HG02938 (cell line): ENCODE data around the gene TM9SF1.

ENCODE experiments used
- ATAC-seq: cut with Tn5 transposase; IDR thresholded peaks from one replicate; pipeline ENCODE4 v1.9.1; 2021; ENCODE audit warnings: mild to moderate bottlenecking, moderate library complexity; ENCODE audit not compliant: unreplicated experiment

The TM9SF1 gene

DNA sequence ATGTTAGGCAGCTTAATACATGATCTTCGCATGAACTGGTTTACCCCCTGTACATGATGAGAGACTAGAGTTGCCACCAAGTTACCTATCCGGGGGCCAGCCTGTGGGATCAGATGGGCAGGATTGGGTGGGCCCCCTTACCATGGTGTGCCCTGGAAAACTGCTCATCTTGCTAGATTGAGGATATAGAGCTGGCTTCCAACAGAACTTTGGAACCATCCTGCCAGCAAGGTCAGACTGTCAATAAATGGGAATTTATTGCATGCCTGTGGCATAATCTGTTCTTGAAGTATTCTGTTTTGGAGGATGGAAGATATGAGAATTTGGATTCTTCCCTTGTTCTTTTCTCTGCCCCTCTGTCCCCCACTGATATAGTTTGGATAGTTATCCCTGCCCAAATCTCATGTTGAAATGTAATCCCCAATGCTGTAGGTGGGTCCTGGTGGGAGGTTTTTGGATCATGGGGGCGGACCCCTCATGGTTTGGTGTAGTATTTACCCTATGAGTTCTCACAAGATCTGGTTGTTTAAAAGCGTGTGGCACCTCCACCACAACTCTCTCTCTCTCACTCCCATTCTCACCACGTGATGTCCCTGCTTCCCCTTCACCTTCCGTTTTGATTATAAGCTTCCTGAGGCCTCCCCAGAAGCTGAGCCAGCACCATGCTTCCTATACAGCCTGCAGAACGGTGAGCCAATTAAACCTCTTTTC is 3.7 kb upstream of the TM9SF1 start:
- no peak for ATAC-seq

DNA sequence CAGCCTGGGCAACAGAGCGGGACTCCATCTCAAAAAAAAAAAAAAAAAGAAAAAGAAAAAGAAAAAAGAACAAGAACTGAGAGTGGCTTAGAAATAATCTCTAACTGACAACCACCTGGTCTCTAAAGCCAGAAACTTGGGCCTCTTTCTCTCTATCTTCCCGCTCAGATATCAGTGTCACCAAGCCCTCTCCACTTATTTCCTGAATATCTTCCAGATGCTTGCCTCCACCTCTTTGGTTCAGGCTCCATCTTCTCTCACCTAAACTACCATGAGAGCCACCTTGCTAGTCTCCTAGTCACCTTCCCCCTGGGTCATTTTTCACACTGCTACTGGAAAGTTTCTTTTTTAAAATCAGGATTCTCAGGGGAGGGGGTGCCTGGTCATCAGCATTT is 1.8 kb upstream of the TM9SF1 start:
- no peak for ATAC-seq

DNA sequence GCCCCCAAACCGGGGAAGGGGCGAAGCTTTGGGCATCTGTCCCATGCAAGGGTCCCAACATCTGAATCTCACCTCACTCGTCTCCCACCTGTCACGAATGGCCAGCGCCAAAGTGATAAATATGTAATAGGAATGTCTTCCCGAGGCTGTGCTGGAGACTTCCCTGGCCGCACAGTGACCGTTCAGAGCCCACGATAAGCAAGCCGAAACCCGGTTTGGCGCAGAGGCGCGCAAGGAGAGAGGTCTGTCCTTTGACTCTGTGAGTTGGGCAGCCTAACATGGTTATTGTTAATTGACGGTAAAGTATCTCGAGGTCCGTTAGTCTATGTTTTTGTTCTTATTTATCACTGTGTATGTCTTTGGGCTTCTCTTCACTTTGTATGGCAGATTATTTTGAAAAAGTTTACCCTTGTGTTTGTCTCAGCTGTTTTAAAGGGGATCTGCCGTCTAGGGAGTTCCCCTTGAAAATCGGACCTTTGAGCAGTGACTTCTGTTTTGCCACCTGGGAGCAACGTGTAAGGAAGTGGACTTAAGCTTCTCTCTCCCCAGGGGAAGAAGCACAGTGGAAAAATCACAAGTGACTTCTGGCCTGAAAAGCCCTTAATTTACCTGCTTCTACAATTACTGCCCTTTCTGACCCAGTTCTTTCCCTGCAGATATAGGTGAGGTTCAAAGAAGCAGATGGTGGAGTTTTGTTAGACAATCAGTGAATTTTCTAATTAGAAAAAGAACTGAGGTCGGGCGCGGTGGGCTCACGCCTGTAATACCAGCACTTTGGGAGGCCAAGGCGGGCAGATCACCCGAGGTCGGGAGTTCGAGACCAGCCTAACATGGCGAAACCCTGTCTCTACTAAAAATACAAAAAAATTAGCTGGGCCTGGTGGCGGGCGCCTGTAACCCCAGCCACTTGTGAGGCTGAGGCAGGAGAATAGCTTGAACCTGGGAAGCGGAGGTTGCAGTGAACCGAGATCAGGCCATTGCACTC is 1.1 kb upstream of the TM9SF1 start:
- ATAC-seq: peak; percentile 29

GRCh38 chr14:24194873-24195185 is 412 bp downstream of the TM9SF1 start:
- ATAC-seq: no peak

DNA sequence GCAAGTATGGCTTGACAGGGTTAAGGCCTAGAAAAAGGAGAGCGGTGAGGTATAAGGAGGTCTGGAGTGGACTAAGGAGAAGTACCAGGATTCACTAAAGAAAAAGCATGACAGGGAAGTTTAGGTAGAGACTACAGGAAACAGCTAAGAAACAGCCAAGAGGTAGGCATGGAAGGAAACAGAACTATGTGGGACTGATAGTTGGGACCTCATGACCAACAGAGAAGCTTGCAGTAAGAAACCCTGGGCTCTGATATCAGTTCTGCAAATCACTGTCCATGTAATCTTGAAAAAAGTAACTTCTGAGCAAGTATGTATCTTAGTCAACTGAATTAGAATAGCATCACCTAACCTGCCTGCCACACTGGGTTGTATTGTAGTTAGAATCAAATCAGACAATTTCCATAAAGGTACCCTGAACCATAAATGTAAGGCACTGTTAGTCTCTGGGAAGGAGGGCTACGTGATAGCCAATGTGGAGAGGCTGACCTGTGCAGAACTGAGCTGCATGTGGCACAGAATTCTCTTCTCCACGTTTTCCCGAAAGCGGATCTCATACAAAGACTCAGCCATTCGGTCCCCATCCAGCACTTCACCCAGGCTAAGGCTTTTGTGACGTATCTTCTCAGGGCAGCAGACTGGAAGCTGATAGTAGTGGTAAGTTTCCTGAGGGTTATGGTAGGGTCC is 912 bp downstream of the TM9SF1 start:
- ATAC-seq: no peak

- no peak for ATAC-seq
These were observed 2.3 kb downstream of the TM9SF1 start for GRCh38 chr14:24192933-24193332.

DNA sequence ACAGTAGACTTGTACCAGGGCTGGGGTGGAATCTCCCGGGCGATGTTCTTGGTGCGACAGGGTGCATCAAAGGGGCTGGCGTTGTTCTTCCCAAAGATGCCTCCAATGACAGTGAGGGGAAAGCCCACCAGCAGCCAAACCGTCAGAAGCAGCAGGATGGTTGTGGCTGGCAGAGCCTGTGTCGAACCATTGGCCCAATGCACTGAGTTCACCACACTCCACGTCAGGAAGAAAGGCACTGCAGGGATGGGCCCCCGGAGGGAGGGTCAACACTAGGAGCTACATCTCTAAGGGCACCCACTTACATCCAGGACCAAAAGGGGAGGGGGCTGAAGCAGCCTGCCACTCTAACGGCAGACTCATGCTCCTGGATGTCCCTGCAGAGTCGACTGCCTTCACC is 4.8 kb downstream of the TM9SF1 start:
- no peak for ATAC-seq

DNA sequence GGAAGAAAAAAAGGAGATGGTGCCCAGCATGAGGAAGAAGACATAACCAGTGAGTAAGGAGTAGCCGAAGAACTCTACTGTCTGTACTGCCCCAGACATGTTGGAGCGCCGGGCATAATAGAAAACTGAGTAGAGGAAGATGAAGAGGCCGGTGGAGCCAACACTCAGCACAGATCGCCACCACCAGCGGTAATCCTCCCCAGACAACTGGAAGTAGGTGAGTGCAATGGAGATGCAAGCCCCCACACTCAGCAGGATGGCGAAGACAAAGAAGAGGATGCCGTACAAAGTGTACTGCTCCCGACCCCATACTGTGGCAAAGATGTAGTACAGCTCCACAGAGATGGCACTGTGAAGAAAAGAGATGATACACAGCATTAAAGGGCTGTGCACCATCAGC is 5.8 kb downstream of the TM9SF1 start:
- no peak for ATAC-seq

DNA sequence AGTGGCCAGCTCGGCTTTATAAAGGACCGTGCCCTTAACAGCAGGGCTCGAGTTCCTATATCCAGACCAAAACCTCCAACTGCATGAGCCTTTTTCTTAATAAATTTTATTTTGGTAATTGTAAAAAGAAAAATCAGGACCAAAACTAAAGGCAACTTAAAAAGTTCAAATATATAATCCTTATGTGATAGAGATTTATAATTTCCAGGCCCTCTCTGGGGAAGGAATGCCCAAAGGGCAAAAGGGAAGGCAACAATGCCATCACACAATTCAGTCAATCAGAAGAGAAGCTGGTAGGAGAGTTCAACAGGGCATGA is 6.2 kb downstream of the TM9SF1 start:
- ATAC-seq: no peak

DNA sequence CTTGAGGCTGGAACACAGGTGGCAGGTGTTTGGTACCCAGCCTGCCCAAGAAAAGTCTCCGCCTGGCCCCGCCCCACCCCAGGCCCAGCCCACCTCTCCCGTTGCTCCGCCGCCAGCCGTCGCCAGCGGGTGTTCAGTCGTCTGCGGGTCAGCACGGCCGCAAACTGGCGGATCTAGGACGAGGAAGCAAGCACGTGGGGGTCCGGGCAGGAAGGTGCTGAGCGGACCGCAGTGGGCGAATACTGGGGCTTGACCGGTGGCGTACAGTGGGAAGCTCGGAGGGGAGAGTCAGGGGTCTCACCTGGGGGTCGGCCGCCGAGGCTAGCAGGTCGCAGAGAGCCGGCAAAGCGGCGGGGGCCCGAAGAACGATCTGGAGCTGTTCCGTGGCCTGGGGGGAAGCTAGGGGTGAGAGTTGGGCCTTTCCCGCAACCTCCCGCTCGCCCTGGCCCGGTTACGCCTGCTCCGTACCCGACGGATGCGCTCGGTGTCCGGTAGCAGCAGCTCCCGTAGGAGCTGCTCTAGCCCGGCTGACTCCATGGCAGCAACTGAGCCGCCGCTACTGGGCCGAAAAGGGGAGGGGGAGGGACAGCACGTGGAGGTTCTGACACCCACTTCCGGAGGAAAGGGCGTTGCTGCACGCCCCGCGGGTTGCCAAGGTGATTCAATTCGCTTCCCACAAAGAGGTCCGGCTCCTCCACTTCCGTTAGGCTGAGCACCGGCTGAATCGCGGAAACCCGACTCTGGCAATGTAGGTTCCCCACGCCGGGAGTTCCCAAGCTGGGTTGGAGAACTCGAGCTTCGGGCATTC is 6.8 kb downstream of the TM9SF1 start, which contains the start of gene IPO4:
IPO4 (minus strand) TSS at position 566 of the 808 bp plus-strand sequence; CDS start at position 537, 29 bp downstream.
- peak; percentile 86 for ATAC-seq

DNA sequence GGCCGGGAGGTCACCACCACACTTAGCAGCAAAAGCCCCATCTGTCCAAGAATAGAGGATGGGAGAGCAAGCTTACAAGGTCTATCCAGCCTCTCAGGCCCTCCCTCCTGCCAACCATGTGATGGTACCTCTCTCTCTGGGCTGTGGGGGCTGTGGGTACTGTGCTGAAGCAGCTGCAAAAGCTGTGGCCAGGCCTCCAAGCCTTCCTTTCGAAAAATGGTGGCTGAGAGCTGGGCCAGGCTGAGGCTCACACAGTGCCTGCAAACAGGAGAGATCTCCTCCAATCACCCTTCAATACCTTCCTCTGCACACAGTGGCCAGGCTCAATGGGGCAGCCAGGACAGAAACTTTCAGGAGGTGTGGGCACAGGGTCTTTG is 7.7 kb downstream of the TM9SF1 start:
- no peak for ATAC-seq

- no peak for ATAC-seq
These were observed 8.3 kb downstream of the TM9SF1 start for GRCh38 chr14:24186831-24187538.

GRCh38 chr14:24185741-24186140 is 9.5 kb downstream of the TM9SF1 start:
- ATAC-seq: no peak

- no peak for ATAC-seq
These were observed 10.2 kb downstream of the TM9SF1 start for GRCh38 chr14:24185026-24185425.

GRCh38 chr14:24184104-24184970 is 10.9 kb downstream of the TM9SF1 start:
- no peak for ATAC-seq

- no peak for ATAC-seq
These were observed 12.2 kb downstream of the TM9SF1 start for GRCh38 chr14:24183014-24183481.

DNA sequence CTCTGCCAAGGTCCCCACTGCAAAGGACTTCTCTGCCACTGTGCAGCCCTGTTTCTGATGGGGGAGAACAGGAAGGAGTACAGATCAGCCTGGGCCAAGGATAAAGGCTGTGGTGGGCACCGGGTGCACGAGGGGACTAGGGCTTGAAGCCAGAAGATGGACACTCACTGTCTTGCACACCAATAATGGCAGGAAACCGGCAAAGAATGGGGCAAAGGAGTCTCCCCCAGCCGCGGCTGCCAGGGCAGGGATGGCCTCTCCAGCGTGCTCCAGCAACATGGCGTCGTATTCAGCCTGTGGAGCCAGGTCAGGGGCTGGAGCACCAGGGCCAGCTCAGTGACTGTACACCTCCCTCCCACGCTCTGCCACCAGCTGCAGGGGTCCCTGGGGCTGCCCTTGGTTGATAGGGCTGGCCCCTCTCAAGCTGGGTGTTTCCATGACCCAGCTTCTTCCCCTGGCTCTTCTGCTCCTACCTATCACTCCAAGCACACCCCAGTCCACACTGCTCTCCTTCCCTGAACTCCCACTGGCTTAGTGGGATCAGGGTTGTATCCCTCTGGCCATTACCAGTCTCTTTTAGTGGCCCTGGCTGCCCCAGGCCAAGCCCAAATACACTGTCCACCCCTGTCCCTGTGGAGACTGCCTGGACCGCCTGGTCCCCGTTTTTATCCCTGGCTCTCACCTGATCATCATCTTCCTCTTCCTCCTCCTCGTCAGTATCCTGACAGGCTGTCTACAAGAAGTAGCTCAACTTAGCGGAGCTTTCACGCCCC is 12.9 kb downstream of the TM9SF1 start:
- no peak for ATAC-seq

DNA sequence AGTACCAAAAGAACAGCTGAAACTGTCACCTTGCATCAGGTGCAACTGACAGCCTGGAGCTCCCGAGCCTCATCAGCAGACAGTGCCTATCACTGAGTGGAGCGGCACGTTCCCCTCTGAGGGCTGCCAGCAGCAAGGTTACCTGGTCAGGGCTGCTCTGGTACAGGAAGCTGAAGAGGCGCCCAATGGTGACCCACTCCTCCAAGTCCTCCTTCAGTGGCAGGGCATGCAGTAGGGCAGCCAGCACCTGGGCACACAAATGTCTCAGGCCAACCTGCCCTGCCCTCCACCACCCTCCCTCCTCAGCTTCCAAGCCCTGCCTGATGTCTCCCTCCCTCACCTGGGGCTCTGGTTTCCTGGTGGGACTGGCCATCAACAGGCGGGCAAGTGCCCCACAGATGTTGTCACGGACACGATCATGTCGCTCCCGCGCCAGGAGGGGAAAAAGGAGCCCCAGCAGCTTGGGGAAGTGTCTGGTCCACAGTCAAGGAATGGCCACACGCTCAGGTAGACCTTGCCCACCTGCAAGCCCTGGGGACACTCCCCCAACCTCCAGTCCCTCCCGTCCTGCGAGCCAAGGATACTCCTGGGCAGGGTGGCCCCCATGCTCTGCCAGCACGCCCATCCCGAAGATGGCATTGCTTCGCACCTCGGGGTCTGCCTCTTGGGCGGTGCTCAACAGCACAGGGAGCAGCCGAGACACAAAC is 13.7 kb downstream of the TM9SF1 start:
- ATAC-seq: no peak
